Breast epithelium (tissue), 4 donors: Measurements from ENCODE around the gene ERC1. TPM values are rescaled to one million over a fixed set of nuclear protein-coding genes. Genes with fewer than 3 reads are reported as not detected.

Source experiments
- DNase-seq, 2 donors: peaks; one replicate each; pipeline ENCODE4 v3.0.0-alpha.2; 2019; ENCODE audit warnings: low spot score in 2 of 2
- H3K27ac ChIP-seq, 2 donors: fragments of 200-600 bp; sonication (generic) in 1 of 2; one replicate each; pipeline ENCODE4 v1.5.1; 2016 to 2019; ENCODE audit warnings: mild to moderate bottlenecking in 1 of 2
- H3K27me3 ChIP-seq, 2 donors: fragments of 200-600 bp; sonication (generic) in 1 of 2; one replicate each; pipeline versions ENCODE4 v1.5.1 to v1.6.0; 2017 to 2019; ENCODE audit warnings: control low read depth in 1 of 2, mild to moderate bottlenecking in 1 of 2
- H3K36me3 ChIP-seq: fragments of 200-600 bp; one replicate; pipeline ENCODE4 v1.5.1; 2019
- H3K4me1 ChIP-seq, 2 donors: fragments of 200-600 bp; sonication (generic); one replicate each; pipeline ENCODE4 v1.5.1; 2016 to 2019; ENCODE audit warnings: control low read depth in 1 of 2
- H3K4me3 ChIP-seq, 3 donors: fragments of 200-600 bp; sonication (generic); 1 replicate in 2 of 3; 2 replicates in 1 of 3; pipeline ENCODE4 v1.5.1; 2016 to 2019; ENCODE audit warnings: mild to moderate bottlenecking in 3 of 3, moderate library complexity in 2 of 3
- H3K9me3 ChIP-seq, 2 donors: fragments of 200-600 bp; sonication (generic) in 1 of 2; one replicate each; pipeline ENCODE4 v1.5.1; 2016 to 2019; ENCODE audit warnings: control low read depth in 1 of 2
- POLR2A ChIP-seq: fragments of 450-650 bp; IDR thresholded peaks from one replicate; pipeline ENCODE4 v1.6.1; 2016; ENCODE audit warnings: antibody characterized with exemption, mild to moderate bottlenecking, moderate library complexity
- POLR2AphosphoS5 ChIP-seq, 3 donors: sonication (generic); formaldehyde crosslinking; IDR thresholded peaks; one replicate each; pipeline ENCODE4 v1.6.1; 2017; ENCODE audit warnings: antibody characterized with exemption in 3 of 3
- intact Hi-C: fragments of 100-400 bp; cut with DNase I; formaldehyde crosslinking; loops from one replicate; pipeline ENCODE4 v1.15.1; 2023; ENCODE audit warnings: low total_unique reads
- total RNA-seq, 3 donors: library from RNA; depleted of rRNA; stranded (reverse); fragments of >200 nt; gene quantifications; one replicate each; pipeline ENCODE4 v1.1.0, GENCODE V29; 2016
- TF ChIP-seq, protein P1 (sequence below), 3 donors: fragments of 450-650 bp; IDR thresholded peaks; one replicate each; pipeline ENCODE4 v1.5.1; 2016 to 2017; ENCODE audit warnings: antibody characterized with exemption in 3 of 3, mild to moderate bottlenecking in 3 of 3, moderate library complexity in 3 of 3

Gene ERC1
- total RNA-seq, 3 donors from 2014 or later: 47.4 to 63.4 (median 52.8) TPM

DNA sequence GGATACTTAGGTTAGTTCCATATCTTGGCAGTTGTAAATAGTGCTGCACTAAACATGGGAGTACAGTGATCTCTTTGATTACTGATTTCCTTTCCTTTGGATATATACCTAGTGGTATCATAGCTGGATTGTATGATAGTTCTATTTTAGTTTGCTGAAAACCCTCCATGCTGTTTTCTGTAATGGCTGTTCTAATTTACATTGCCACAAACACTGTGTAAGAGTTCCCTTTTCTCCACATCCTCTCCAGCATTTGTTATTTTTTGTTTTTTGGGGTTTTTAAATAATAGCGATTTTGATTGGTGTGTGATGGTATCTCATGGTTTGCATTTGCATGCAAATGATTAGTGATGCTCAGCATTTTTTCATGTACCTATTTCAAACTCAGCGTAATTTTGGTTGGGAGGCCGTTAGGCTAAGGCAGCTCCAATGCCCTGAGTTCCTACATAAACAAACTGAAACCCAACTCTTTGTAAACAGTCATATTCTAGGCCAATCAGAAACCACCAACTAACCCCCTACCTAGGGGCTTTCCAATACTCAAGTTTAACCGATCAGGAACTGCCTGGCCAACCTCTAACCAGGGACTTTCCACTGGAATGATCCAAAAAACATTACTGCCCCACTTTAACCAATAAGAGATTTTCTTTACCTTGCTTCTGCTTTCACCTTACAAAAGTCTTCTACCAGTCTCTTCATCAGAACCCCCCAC is 431.7 kb downstream of the ERC1 start:
- H3K9me3 ChIP-seq: peaks cover 4 to 14% of the 10 kb centered on the region in 2 donors
- intact Hi-C loops: no loop called here
- H3K4me3 ChIP-seq: no peak overlapping the region
- no peak overlapping the region for H3K27ac ChIP-seq
- TF ChIP-seq POLR2A (no peak), POLR2AphosphoS5 (IDR thresholded peaks at IDR 0.05) (no peak)
- TF ChIP-seq, protein P1, sequence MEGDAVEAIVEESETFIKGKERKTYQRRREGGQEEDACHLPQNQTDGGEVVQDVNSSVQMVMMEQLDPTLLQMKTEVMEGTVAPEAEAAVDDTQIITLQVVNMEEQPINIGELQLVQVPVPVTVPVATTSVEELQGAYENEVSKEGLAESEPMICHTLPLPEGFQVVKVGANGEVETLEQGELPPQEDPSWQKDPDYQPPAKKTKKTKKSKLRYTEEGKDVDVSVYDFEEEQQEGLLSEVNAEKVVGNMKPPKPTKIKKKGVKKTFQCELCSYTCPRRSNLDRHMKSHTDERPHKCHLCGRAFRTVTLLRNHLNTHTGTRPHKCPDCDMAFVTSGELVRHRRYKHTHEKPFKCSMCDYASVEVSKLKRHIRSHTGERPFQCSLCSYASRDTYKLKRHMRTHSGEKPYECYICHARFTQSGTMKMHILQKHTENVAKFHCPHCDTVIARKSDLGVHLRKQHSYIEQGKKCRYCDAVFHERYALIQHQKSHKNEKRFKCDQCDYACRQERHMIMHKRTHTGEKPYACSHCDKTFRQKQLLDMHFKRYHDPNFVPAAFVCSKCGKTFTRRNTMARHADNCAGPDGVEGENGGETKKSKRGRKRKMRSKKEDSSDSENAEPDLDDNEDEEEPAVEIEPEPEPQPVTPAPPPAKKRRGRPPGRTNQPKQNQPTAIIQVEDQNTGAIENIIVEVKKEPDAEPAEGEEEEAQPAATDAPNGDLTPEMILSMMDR (IDR thresholded peaks at IDR 0.05): no peak
- no peaks in the 10 kb centered on the region for H3K4me1 ChIP-seq
- no peak for DNase-seq
- H3K27me3 ChIP-seq: no peaks in the 10 kb centered on the region
- no peaks in the 10 kb centered on the region for H3K36me3 ChIP-seq

DNA sequence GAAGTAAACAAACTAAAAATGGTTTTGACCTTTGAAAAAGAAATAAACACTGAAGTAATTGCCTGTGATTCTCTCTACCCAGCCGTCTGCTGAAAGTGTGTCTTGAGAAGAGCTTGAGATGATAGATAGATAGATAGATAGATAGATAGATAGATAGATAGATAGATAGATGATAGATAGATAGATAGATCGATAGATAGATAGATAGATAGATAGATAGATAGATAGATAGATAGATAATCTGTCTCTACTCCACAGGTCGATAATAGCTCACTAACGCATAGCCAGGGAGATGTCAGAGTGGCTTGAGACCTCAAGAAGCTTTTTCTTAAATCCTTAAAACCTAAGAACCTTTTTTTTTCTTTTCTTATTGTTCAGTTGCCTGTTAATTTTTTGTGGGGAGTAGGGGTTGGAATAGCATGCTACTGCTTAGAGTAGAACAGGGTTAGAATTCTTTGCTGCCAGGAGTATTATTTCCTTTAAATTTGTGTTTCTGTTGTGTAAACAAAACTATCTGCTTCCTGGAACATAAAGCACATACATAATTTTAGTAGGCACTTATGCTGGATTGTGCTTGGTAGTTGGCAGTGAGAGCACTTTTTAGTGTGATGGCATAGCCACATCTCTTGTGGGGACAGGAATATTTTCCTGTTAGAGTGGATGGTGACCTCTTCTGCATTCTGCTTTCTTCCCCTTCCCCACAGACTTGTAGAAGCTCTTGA is 433.8 kb downstream of the ERC1 start:
- Histone ChIP-seq H3K36me3 (no peaks in the 10 kb centered on the region), H3K9me3 (peaks cover 4 to 14% of the 10 kb centered on the region in 2 donors), H3K27ac (no peak overlapping the region), H3K27me3 (no peaks in the 10 kb centered on the region), H3K4me1 (no peaks in the 10 kb centered on the region), H3K4me3 (no peak overlapping the region)
- DNase-seq: no peak
- no peak for TF ChIP-seq POLR2A
- TF ChIP-seq POLR2AphosphoS5 (IDR thresholded peaks at IDR 0.05): no peak
- TF ChIP-seq, protein P1 (IDR thresholded peaks at IDR 0.05): no peak
- intact Hi-C loops: no loop called here

DNA sequence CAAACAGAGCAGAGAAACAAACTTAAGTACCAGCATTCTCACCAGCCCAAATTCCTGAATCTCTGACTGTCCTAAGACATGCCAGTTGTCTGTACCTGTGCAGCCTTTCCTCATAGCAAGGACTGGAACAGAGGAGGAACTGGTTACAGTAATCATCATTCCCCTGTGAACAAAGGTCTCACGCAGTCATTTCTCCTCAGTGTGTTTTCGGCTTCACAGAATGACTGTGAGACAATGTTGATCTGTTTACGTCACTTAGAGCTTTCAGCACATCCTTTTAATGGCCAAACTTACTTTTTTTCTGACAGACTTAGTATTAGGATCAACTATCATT is 434.3 kb downstream of the ERC1 start:
- no peak for DNase-seq
- Histone ChIP-seq H3K4me1 (no peaks in the 10 kb centered on the region), H3K9me3 (peaks cover 4 to 13% of the 10 kb centered on the region in 2 donors), H3K4me3 (no peak overlapping the region), H3K36me3 (no peaks in the 10 kb centered on the region), H3K27me3 (no peaks in the 10 kb centered on the region), H3K27ac (no peak overlapping the region)
- TF ChIP-seq, protein P1 (IDR thresholded peaks at IDR 0.05): no peak
- TF ChIP-seq POLR2A: no peak
- TF ChIP-seq POLR2AphosphoS5 (IDR thresholded peaks at IDR 0.05): no peak
- intact Hi-C loops: no loop called here

DNA sequence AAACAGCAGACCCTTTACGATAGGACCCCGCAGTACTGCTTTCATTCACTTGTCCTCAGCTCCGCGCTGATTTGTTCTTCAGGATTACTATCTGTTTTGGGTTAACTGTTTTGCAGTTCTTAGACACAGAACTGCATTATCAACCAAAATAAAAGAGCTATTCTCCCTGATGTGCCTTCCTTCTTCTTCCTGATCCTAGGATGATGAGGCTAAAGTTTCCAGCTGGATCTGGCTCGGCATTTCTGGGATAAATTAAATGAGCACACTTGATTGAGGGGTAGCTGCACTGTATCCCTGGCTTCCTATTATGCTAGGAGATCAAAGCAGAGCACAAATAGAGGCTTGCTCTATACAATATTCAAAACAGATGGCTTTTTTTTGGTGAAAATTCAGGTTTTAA is 437.6 kb downstream of the ERC1 start:
- TF ChIP-seq POLR2A: no peak
- TF ChIP-seq POLR2AphosphoS5 (IDR thresholded peaks at IDR 0.05): no peak
- TF ChIP-seq, protein P1 (IDR thresholded peaks at IDR 0.05): no peak
- Histone ChIP-seq H3K4me1 (no peaks in the 10 kb centered on the region), H3K4me3 (no peak overlapping the region), H3K36me3 (no peaks in the 10 kb centered on the region), H3K27ac (no peak overlapping the region), H3K9me3 (no peaks in the 10 kb centered on the region), H3K27me3 (no peaks in the 10 kb centered on the region)
- intact Hi-C loops: no loop called here
- DNase-seq: no peak

DNA sequence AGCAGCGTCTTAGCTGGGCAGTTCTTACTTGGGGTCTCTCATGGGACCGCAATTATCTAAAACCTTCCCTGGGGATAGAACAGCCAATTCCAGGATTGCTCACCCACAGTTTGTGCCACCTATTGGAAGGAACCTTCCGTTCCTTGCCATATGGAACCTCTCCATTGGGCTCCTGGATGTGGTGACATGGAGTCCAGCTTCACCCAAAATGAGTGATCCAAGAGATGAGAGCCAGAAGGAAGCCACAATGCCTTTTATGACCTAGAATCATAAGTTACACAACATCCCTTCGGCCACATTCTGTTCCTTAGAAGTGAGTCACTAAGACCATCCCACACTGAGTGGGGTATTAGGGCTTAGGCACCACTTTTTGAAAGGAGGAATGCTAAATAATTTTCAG is 439.0 kb downstream of the ERC1 start:
- TF ChIP-seq POLR2A (no peak), POLR2AphosphoS5 (IDR thresholded peaks at IDR 0.05) (no peak)
- TF ChIP-seq, protein P1 (IDR thresholded peaks at IDR 0.05): no peak
- no peak for DNase-seq
- H3K9me3 ChIP-seq: no peaks in the 10 kb centered on the region
- no peaks in the 10 kb centered on the region for H3K27me3 ChIP-seq
- no peaks in the 10 kb centered on the region for H3K4me1 ChIP-seq
- H3K27ac ChIP-seq: no peak overlapping the region
- H3K4me3 ChIP-seq: no peak overlapping the region
- intact Hi-C loops: no loop called here
- H3K36me3 ChIP-seq: no peaks in the 10 kb centered on the region
